ENCODE measurements around the gene ABCG1. TPM values are rescaled to one million over a fixed set of nuclear protein-coding genes. Genes with fewer than 3 reads are reported as not detected.

The ABCG1 gene
- total and polyA plus RNA-seq, 4 donors: 11.5 to 65.0 (median 35.0) TPM

DNA sequence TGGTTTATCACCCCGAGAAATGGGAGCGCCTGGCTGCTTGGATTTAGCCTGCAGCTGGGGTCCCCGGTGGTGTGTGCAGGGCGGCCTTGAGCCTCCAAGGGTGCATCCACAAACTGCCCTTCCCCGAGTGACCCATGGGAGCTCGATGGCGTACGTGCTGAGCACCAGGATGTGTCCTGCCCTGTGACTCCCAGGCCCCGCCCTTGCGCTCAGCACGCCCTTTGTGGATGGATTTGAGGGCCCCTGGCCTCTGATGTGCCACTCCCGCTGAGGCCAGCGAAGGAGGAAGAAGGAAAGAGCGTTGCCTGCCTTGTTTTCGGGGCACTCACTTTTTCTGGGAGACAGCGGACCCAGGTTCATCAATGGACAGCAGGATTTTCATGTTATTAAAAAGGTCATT, 98.0 kb downstream of the ABCG1 start:
- DNase-seq (no peak), ATAC-seq (ENCODE audit: insufficient read depth, low FRiP score) (no peak)
- H3K9ac ChIP-seq (ENCODE audit: insufficient read depth in 1 of 2, low read length in 2 of 2): no peak overlapping the region
- TF ChIP-seq, protein P1, sequence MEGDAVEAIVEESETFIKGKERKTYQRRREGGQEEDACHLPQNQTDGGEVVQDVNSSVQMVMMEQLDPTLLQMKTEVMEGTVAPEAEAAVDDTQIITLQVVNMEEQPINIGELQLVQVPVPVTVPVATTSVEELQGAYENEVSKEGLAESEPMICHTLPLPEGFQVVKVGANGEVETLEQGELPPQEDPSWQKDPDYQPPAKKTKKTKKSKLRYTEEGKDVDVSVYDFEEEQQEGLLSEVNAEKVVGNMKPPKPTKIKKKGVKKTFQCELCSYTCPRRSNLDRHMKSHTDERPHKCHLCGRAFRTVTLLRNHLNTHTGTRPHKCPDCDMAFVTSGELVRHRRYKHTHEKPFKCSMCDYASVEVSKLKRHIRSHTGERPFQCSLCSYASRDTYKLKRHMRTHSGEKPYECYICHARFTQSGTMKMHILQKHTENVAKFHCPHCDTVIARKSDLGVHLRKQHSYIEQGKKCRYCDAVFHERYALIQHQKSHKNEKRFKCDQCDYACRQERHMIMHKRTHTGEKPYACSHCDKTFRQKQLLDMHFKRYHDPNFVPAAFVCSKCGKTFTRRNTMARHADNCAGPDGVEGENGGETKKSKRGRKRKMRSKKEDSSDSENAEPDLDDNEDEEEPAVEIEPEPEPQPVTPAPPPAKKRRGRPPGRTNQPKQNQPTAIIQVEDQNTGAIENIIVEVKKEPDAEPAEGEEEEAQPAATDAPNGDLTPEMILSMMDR (IDR thresholded peaks at IDR 0.05; ENCODE audit: control extremely low read depth, extremely low read depth): no peak
- H3K27me3 ChIP-seq (ENCODE audit: control insufficient read depth in 3 of 3, insufficient read depth in 3 of 3, low read length in 2 of 3): no peaks in the 10 kb centered on the region
- no peaks in the 10 kb centered on the region for H3K9me3 ChIP-seq (ENCODE audit: control insufficient read depth in 4 of 4, insufficient read depth in 3 of 4, low read length in 3 of 4)
- peaks cover 0 to 17% (median 4%) of the 10 kb centered on the region in 5 donors for H3K4me1 ChIP-seq (ENCODE audit: control insufficient read depth in 5 of 5, insufficient read depth in 5 of 5, low read length in 5 of 5)
- WGBS, 2 donors: 91 to 93% methylated on average over 16 of the region's 16 CpGs
- H3K36me3 ChIP-seq (ENCODE audit: control insufficient read depth in 4 of 4, insufficient read depth in 4 of 4, low read length in 4 of 4): no peaks in the 10 kb centered on the region
- no peak overlapping the region for H3K27ac ChIP-seq (ENCODE audit: low read depth in 1 of 2, low read length in 1 of 2)
- H3K4me3 ChIP-seq: no peak overlapping the region

DNA sequence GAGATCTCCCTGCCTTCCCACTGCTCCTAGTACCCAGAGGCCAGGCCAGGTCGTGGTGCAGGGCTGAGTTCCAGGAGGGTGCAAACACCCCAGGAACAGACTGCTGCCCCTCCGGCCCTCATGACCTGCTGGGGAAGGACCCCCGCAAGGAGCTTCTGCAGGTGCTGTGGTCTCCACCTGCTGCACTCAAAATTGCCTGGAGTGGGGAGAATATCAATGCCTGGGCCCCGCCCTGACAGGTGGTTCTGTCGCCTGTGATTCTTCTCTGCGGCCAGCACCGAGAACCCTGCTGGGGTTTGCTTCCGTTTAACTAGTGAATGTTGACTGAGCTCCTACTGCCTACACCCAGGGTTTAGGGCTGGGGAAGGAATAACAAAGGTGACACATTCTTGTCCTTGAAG, 98.4 kb downstream of the ABCG1 start:
- Histone ChIP-seq H3K27ac (ENCODE audit: low read depth in 1 of 2, low read length in 1 of 2) (no peak overlapping the region), H3K4me1 (ENCODE audit: control insufficient read depth in 5 of 5, insufficient read depth in 5 of 5, low read length in 5 of 5) (peaks cover 0 to 17% (median 4%) of the 10 kb centered on the region in 5 donors), H3K27me3 (ENCODE audit: control insufficient read depth in 3 of 3, insufficient read depth in 3 of 3, low read length in 2 of 3) (no peaks in the 10 kb centered on the region), H3K4me3 (no peak overlapping the region), H3K36me3 (ENCODE audit: control insufficient read depth in 4 of 4, insufficient read depth in 4 of 4, low read length in 4 of 4) (no peaks in the 10 kb centered on the region), H3K9me3 (ENCODE audit: control insufficient read depth in 4 of 4, insufficient read depth in 3 of 4, low read length in 3 of 4) (no peaks in the 10 kb centered on the region), H3K9ac (ENCODE audit: insufficient read depth in 1 of 2, low read length in 2 of 2) (no peak overlapping the region)
- TF ChIP-seq, protein P1 (IDR thresholded peaks at IDR 0.05; ENCODE audit: control extremely low read depth, extremely low read depth): no peak
- WGBS, 2 donors: 89 to 91% methylated on average over 8 of the region's 8 CpGs
- ATAC-seq (ENCODE audit: insufficient read depth, low FRiP score) (no peak), DNase-seq (no peak)

DNA sequence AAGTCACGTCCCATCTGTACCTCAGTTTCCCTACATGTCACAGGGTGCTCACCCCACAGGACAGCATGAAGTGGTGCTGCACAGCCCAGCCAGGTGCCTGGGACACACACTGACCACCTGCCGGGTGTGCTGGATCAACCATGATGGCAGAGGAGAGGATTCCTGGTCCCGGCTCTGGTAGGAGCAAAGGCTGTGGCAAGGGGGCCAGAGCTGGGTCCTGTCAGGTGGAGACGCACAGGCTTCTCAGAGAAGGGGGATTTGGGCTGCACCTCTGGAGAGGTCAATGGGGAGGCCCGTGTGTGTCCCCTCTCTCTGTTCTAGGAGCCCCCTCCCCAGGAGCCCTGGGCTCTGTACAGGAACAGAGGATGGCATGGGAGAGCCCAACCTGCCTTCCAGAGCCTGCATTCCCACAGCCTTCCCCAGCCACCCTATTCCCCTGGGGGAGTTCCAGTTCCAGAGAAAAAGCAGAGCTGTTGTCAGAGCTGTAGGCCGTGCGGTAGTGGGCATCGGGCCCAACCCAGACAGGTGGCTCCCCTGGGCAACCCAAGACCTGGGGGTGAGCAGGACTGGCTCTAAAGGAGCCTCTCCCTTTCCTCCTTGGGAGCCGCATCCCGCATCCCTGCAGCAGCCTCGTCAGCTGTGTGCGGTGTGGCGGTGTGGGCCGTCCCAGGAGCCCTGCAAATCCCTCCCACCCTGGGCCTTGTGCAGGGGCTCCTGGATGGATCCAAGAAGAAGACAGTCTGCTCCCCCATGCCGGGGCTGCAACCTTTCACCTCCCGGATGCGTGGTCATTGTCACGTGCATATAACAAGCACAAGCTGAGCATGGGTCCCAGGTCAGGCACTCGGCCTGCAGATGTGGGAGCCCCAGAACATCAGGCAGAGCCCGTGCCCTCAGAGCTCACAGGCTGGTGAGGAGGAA, 99.1 kb downstream of the ABCG1 start:
- H3K36me3 ChIP-seq (ENCODE audit: control insufficient read depth in 4 of 4, insufficient read depth in 4 of 4, low read length in 4 of 4): no peaks in the 10 kb centered on the region
- WGBS, 2 donors: 83 to 92% methylated on average over 20 of the region's 20 CpGs
- H3K27ac ChIP-seq (ENCODE audit: low read depth in 1 of 2, low read length in 1 of 2): no peak overlapping the region
- TF ChIP-seq, protein P1 (IDR thresholded peaks at IDR 0.05; ENCODE audit: control extremely low read depth, extremely low read depth): no peak
- ATAC-seq (ENCODE audit: insufficient read depth, low FRiP score) (no peak), DNase-seq (no peak)
- H3K9me3 ChIP-seq (ENCODE audit: control insufficient read depth in 4 of 4, insufficient read depth in 3 of 4, low read length in 3 of 4): no peaks in the 10 kb centered on the region
- H3K9ac ChIP-seq (ENCODE audit: insufficient read depth in 1 of 2, low read length in 2 of 2): no peak overlapping the region
- no peak overlapping the region for H3K4me3 ChIP-seq
- no peaks in the 10 kb centered on the region for H3K27me3 ChIP-seq (ENCODE audit: control insufficient read depth in 3 of 3, insufficient read depth in 3 of 3, low read length in 2 of 3)
- peaks cover 0 to 16% (median 4%) of the 10 kb centered on the region in 5 donors for H3K4me1 ChIP-seq (ENCODE audit: control insufficient read depth in 5 of 5, insufficient read depth in 5 of 5, low read length in 5 of 5)
